ENCODE results near the gene CXCR5. TPM values are rescaled to one million over a fixed set of nuclear protein-coding genes. Genes with fewer than 3 reads are reported as not detected.

The CXCR5 gene
- total RNA-seq, 2 donors from 2014 or later, result 0.05 to 0.19 TPM

- Histone ChIP-seq H3K4me1 (peaks cover 46% of the 10 kb centered on the region), H3K27me3 (no peaks in the 10 kb centered on the region), H3K9me3 (no peaks in the 10 kb centered on the region), H3K36me3 (no peaks in the 10 kb centered on the region), H3K4me3 (peak overlapping the region; percentile 17), H3K27ac (peak overlapping the region; percentile 100), H3K9ac (ENCODE audit: low read depth in 2 of 2, low read length in 2 of 2) (peak overlapping the region; percentile 55 to 72)
- intact Hi-C loops (cut with DNase I), result loop anchor here (10.0 kb wide), 1 partner anchor 215 kb away; no protein-coding TSS in a partner anchor
- DNase-seq, result no peak
- TF ChIP-seq CTCF (IDR thresholded peaks at IDR 0.05), result no peak
Observed at GRCh38 chr11:118909619-118910308, 26.1 kb downstream of the CXCR5 start.

GRCh38 chr11:118910309-118911112 lies 26.8 kb downstream of the CXCR5 start:
- peaks cover 53% of the 10 kb centered on the region for H3K4me1 ChIP-seq
- DNase-seq, result no peak
- TF ChIP-seq CTCF (IDR thresholded peaks at IDR 0.05), result no peak
- peak overlapping the region; percentile 55 to 75 for H3K9ac ChIP-seq (ENCODE audit: low read depth in 2 of 2, low read length in 2 of 2)
- intact Hi-C loops (cut with DNase I), result no loop called here
- H3K9me3 ChIP-seq, result no peaks in the 10 kb centered on the region
- no peaks in the 10 kb centered on the region for H3K27me3 ChIP-seq
- H3K4me3 ChIP-seq, result peak overlapping the region; percentile 17
- H3K36me3 ChIP-seq, result no peaks in the 10 kb centered on the region
- peak overlapping the region; percentile 100 for H3K27ac ChIP-seq

- DNase-seq, result peak; percentile 77
- no peaks in the 10 kb centered on the region for H3K36me3 ChIP-seq
- intact Hi-C loops (cut with DNase I), result no loop called here
- H3K27me3 ChIP-seq, result no peaks in the 10 kb centered on the region
- peaks cover 54% of the 10 kb centered on the region for H3K4me1 ChIP-seq
- H3K4me3 ChIP-seq, result peak overlapping the region; percentile 17
- no peaks in the 10 kb centered on the region for H3K9me3 ChIP-seq
- peak overlapping the region; percentile 31 to 75 for H3K9ac ChIP-seq (ENCODE audit: low read depth in 2 of 2, low read length in 2 of 2)
- TF ChIP-seq CTCF (IDR thresholded peaks at IDR 0.05), result no peak
- H3K27ac ChIP-seq, result peak overlapping the region; percentile 100
Observed at GRCh38 chr11:118911113-118911879, 27.6 kb downstream of the CXCR5 start.

- Histone ChIP-seq H3K36me3 (no peaks in the 10 kb centered on the region), H3K9me3 (no peaks in the 10 kb centered on the region), H3K4me1 (peaks cover 60% of the 10 kb centered on the region), H3K4me3 (no peak overlapping the region), H3K27ac (peak overlapping the region; percentile 100), H3K9ac (ENCODE audit: low read depth in 2 of 2, low read length in 2 of 2) (peak overlapping the region; percentile 60 to 75), H3K27me3 (no peaks in the 10 kb centered on the region)
- intact Hi-C loops (cut with DNase I), result no loop called here
- no peak for TF ChIP-seq CTCF (IDR thresholded peaks at IDR 0.05)
- DNase-seq, result peak; percentile 90
Observed at GRCh38 chr11:118911880-118912741, 28.4 kb downstream of the CXCR5 start.

Data from colonic mucosa (tissue), 4 donors.